Measurements from ENCODE around the gene NPAP1. TPM values are rescaled to one million over a fixed set of nuclear protein-coding genes. Genes with fewer than 3 reads are reported as not detected.

Gene NPAP1, protein sequence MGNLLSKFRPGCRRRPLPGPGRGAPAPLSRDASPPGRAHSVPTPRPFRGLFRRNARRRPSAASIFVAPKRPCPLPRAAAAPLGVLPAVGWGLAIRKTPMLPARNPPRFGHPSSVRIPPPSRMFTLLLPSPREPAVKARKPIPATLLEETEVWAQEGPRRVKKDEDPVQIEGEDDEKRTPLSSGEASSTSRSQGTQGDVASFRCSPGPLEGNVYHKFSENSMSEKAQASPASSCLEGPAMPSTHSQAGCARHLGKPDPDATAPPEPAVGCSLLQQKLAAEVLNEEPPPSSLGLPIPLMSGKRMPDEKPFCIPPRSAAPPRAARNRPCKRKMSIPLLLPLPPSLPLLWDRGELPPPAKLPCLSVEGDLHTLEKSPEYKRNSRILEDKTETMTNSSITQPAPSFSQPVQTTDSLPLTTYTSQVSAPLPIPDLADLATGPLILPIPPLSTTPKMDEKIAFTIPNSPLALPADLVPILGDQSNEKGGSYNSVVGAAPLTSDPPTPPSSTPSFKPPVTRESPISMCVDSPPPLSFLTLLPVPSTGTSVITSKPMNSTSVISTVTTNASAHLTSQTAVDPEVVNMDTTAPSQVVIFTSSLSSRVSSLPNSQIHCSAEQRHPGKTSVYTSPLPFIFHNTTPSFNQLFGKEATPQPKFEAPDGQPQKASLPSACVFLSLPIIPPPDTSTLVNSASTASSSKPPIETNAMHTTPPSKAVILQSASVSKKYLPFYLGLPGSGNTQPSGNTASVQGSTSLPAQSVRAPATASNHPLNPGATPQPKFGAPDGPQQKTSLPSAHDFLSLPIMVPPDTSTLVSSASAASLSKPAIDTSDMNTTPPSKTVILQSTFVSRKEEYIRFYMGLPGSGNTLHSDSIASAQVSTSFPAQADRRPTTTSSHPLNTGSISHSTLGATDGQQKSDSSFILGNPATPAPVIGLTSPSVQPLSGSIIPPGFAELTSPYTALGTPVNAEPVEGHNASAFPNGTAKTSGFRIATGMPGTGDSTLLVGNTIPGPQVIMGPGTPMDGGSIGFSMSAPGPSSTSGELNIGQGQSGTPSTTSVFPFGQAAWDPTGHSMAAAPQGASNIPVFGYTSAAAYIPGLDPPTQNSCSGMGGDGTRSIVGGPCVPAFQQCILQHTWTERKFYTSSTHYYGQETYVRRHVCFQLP
- under 0.01 TPM in 1 of 2 replicates, not detected in the other for total RNA-seq

DNA sequence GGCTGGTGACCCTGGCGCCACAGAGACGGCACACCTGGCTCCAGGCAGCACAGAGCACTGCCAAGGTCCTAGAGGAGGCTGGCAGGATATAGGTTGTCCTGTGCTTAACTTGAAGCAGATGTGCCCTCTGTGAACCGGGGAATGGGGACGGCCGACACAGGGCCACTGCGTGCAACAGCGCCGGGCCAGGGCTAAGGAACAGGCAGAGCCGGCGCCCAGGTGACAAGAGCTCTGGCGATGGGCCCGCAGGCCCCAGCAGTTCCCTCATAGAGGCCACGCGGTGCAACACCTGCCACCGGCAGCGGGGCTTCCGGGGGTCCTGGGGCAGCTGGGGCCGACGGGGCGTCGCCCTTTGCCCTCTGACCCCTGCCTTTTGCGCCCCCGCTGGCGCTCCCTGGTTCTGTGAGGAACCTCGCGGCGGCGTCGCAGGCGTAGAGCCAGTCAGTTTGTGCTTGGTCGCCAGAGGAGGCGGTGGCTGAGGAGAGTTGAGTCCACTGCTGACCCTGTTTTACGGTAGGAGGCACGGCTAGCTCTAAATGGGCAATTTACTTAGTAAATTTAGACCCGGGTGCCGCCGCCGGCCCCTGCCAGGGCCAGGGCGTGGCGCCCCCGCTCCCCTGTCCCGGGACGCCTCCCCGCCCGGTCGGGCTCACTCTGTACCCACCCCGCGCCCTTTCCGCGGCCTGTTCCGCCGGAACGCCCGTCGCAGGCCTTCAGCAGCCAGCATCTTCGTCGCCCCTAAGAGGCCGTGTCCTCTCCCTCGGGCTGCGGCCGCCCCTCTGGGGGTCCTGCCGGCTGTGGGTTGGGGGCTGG, at the start of gene NPAP1:
TSS of gene NPAP1 (plus strand) at position 444 of the 813 bp plus-strand sequence. CDS start at position 537, 93 bp downstream.

Measured in nasal cavity respiratory epithelium epithelial cell of viscerocranial mucosa (primary cell).